ELR (cell line): ENCODE data around the gene ZNF878.

ENCODE experiments used
- DNase-seq: peaks from one replicate; pipeline ENCODE4 v3.0.0-alpha.2; 2015; ENCODE audit warnings: low read depth

The ZNF878 gene

DNA sequence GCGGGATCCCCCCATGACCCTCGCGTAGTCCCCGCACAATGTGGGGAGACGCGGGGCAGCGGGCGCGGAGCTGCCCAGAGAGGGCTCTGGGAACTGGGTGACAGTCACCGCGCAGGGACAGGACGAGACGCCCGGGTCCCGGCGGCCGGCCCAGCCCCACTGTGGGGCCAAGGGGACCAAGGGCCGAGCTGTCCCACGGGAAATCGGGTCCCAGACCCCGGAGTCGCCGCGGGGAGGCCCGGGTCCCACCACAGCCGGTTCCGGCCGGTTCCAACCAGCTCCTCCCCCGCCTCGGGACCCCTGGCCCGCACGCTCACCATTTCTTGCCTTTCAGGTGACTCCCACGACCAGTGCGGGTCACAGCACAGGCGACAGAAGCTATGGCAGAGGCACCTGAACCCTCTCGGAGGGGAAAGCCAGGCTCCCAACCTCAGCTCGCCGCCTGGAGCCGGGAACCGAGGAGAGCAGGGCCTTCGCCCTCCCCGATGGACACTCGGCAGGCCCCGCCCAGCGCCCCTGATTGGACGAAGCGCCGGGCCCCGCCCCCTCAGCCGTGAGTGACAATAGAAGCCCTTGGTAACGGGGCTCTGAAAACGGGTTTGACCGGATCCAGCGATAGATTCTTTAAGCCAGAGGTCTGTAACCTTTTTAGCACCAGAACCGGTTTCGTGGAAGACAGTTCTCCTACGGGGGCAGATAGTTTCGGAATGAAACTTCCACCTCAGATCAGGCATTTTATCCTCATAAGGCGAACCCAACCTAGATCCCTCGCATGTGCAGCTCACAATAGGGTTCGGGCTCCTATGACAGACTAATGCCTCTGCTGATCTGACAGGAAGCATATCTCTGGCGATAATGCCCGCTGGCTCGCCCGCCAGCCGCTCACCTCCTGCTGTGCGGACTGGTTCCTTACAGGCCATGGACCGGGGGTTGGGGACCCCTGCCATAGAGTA, 17.3 kb downstream of the ZNF878 start, which contains the start of gene ZNF433:
Gene ZNF433 (minus strand): TSS at position 460 of the 953 bp plus-strand sequence. CDS start 140 bp downstream, at position 320.
- DNase-seq = peak; percentile 94

DNA sequence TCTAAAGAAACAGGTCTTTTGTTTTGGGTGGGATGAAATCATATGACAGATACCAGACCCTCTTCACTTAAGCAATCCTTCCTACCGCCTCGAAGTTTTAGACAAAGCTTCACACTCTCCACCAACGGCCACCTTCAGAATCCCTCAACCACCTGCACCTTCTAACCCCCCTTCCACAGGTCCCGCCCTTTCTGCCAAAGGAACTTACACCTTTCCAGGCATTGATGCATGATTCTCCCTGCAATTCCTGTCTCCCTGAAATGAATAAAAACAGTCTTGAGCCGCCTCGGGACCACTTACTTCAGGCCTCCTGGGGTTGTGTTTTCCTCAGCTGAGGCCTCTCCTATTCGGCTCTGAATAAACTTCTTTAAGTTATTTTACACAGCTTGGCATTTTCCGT, 18.1 kb downstream of the ZNF878 start:
- peak; percentile 17 for DNase-seq

DNA sequence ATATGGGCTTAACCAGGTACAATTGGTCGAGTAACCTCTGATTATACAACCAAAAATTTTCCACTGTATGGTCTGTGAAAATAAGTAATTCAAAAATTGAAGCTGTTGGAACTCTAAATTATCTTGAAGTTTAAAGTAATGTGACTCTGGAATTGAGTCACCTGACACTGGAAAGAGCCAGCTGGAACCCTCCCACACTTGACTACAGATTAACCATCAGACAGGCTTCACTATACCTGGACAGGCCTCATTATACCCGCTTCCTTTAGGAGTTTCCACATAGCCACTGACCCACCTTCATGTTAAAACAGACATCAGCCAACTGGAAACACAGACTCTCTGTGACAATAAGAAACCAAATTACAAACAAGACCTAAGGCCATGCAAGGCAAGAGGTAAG, 18.6 kb downstream of the ZNF878 start:
- DNase-seq = no peak

DNA sequence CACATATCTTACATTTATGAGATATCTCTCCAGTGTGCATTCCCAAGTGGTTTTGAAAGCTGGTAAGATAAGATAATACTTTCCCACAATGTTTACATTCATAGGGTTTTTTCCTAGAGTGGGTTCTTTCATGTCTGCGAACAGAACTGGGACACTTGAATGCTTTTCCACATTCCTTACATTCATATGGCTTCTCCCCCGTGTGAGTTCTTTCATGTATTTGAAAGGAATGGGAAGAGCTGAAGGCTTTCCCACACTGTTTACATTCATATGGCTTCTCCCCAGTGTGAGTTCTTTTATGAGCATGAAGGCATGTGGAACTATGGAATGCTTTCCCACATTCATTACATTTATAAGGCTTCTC, 37.0 kb downstream of the ZNF878 start:
- peak; percentile 2 for DNase-seq

DNA sequence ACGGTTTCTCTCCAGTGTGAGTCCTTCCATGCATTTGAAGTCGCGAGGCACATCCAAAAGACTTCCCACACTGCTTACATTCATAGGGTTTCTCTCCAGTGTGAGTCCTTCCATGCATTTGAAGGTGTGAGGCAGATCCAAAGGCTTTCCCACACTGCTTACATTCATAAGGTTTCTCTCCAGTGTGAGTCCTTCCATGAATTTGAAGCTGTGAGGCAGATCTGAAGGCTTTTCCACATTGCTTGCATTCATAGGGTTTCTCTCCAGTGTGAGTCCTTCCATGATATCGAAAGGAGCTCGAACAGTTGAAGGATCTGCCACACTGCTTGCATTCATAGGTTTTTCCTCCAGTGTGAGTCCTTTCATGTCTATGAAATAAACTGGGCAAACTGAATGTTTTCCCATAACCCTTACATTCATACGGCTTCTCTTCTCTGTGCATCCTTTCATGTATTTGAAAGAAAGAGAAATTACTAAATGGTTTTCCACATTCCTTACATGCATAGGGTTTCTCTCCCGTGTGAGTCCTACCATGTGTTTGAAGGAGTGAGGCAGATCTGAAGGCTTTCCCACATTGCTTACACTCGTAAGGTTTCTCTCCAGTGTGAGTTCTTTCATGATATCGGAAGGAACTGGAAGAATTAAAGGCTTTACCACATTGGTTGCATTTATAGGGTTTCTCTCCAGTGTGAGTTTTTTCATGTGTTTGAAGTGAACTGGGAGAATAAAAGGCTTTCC, 37.6 kb downstream of the ZNF878 start:
- DNase-seq = no peak

DNA sequence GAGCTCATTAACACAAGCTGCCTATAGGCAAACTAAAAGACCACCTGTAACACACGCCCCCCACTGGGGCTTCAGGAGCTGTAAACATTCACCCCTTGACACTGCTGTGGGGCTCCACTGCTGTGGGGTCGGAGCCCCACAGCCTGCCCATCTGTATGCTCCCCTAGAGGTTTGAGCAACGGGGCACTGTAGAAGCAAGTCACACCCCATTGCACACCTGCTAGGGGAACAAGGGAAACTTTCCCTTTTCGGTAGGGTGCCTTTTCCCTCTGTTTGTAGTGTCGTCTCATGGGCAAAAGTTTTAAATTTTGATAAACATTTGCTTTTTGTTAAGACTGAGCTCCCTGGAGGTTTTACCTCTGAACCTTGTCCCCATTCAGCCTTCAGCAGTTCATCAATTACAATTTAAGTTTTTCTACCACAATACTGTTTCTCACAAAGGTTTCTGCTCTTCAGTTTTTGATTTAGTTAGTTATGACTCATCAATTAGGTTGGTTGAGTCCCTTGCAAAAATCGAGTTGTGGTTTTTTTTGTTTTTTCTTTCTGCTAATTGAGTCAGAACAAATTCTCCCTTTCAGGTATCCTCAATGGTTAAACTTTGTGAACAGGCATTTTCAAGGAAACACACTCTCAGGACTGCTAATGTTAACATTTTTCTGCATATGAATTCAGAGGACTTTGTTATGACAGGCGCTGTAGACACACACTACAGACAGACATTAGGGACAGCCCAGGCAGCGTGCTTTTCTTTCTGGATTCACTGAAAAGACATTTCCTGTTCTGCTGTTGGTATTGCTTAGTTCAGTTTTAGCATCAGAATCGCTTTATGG, 52.4 kb downstream of the ZNF878 start:
- DNase-seq = peak; percentile 32

DNA sequence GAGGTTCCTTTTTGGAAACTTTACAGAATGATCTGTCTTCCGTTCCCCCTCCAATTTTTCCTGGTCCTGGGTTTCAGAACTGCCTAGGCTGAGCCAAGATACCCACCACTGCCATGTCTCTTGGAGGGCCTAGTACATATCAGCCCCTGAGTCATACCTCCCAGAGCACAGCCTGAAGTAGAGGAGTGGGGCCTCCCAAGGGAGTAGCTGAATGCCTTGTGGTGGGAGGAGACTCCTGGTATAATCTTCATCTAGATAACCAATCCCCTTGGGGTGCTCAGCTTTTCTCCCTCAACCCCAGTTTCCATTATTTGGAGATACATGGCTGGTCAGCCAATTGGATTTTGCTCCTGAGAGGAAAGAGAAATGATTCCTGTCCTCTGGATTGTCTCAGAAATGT, 57.6 kb downstream of the ZNF878 start:
- DNase-seq = peak; percentile 17
